ENCODE results near the gene SLC24A3. TPM values are rescaled to one million over a fixed set of nuclear protein-coding genes. Genes with fewer than 3 reads are reported as not detected.

SLC24A3 gene
- total and polyA plus RNA-seq, 5 experiments from 2014 or later = not detected

- Mint-ChIP-seq H3K9me3 (peaks cover 0 to 18% (median 2%) of the 10 kb centered on the region in 9 donors), H3K36me3 (peaks cover 0 to 4% (median 2%) of the 10 kb centered on the region in 3 donors), H3K4me1 (peaks cover 5 to 23% (median 17%) of the 10 kb centered on the region in 4 donors), H3K4me3 (no peak overlapping the region), H3K27ac (peak overlapping the region in 1 of 10 donors; percentile 71), H3K27me3 (no peaks in the 10 kb centered on the region)
- ATAC-seq (no peak), DNase-seq (no peak)
- POLR2A ChIA-PET = no interaction called here
These were observed 326.1 kb downstream of the SLC24A3 start for GRCh38 chr20:19538556-19538955.

GRCh38 chr20:19539191-19539590, 326.7 kb downstream of the SLC24A3 start:
- Mint-ChIP-seq H3K9me3 (peaks cover 0 to 17% (median 2%) of the 10 kb centered on the region in 9 donors), H3K27me3 (no peaks in the 10 kb centered on the region), H3K27ac (no peak overlapping the region), H3K4me1 (peaks cover 5 to 23% (median 17%) of the 10 kb centered on the region in 4 donors), H3K36me3 (peaks cover 0 to 4% (median 2%) of the 10 kb centered on the region in 3 donors), H3K4me3 (no peak overlapping the region)
- ATAC-seq (no peak), DNase-seq (no peak)
- POLR2A ChIA-PET = no interaction called here

- POLR2A ChIA-PET = no interaction called here
- peaks cover 0 to 9% (median 2%) of the 10 kb centered on the region in 9 donors for H3K9me3 Mint-ChIP-seq
- DNase-seq (peak in 2 of 10 donors; percentile 18 to 25), ATAC-seq (peak; percentile 44 to 81)
- H3K36me3 Mint-ChIP-seq = no peaks in the 10 kb centered on the region
- H3K27me3 Mint-ChIP-seq = no peaks in the 10 kb centered on the region
- peak overlapping the region in 2 of 10 donors; percentile 5 to 16 for H3K4me3 Mint-ChIP-seq
- H3K27ac Mint-ChIP-seq = peak overlapping the region in 3 of 10 donors; percentile 28 to 45 (median 38)
- H3K4me1 Mint-ChIP-seq = peaks cover 5 to 23% (median 17%) of the 10 kb centered on the region in 4 donors
These were observed 327.9 kb downstream of the SLC24A3 start for GRCh38 chr20:19540392-19540791.

GRCh38 chr20:19543101-19543500, 330.7 kb downstream of the SLC24A3 start:
- Mint-ChIP-seq H3K4me1 (peaks cover 5 to 23% (median 17%) of the 10 kb centered on the region in 4 donors), H3K27ac (peak overlapping the region in 8 of 10 donors; percentile 36 to 85 (median 69)), H3K4me3 (peak overlapping the region in 5 of 10 donors; percentile 1 to 41 (median 31)), H3K9me3 (no peaks in the 10 kb centered on the region), H3K36me3 (no peaks in the 10 kb centered on the region), H3K27me3 (no peaks in the 10 kb centered on the region)
- ATAC-seq = peak; percentile 50 to 67
- POLR2A ChIA-PET = no interaction called here
- peak in 2 of 10 donors; percentile 14 to 27 for DNase-seq

- H3K4me3 Mint-ChIP-seq = no peak overlapping the region
- H3K36me3 Mint-ChIP-seq = no peaks in the 10 kb centered on the region
- POLR2A ChIA-PET = no interaction called here
- peaks cover 5 to 23% (median 17%) of the 10 kb centered on the region in 4 donors for H3K4me1 Mint-ChIP-seq
- no peak for DNase-seq
- H3K27me3 Mint-ChIP-seq = no peaks in the 10 kb centered on the region
- no peaks in the 10 kb centered on the region for H3K9me3 Mint-ChIP-seq
- H3K27ac Mint-ChIP-seq = no peak overlapping the region
- ATAC-seq = no peak
These were observed 332.2 kb downstream of the SLC24A3 start for GRCh38 chr20:19544684-19545083.

GRCh38 chr20:19546648-19547047, 334.2 kb downstream of the SLC24A3 start:
- Mint-ChIP-seq H3K9me3 (no peaks in the 10 kb centered on the region), H3K4me3 (no peak overlapping the region), H3K36me3 (no peaks in the 10 kb centered on the region), H3K4me1 (peaks cover 3 to 15% (median 14%) of the 10 kb centered on the region in 4 donors), H3K27me3 (no peaks in the 10 kb centered on the region), H3K27ac (no peak overlapping the region)
- DNase-seq (no peak), ATAC-seq (no peak)
- POLR2A ChIA-PET = no interaction called here

GRCh38 chr20:19547547-19547946, 335.1 kb downstream of the SLC24A3 start:
- peaks cover 2 to 11% (median 6%) of the 10 kb centered on the region in 4 donors for H3K4me1 Mint-ChIP-seq
- no peak overlapping the region for H3K27ac Mint-ChIP-seq
- DNase-seq (no peak), ATAC-seq (no peak)
- no peaks in the 10 kb centered on the region for H3K9me3 Mint-ChIP-seq
- no peak overlapping the region for H3K4me3 Mint-ChIP-seq
- H3K27me3 Mint-ChIP-seq = no peaks in the 10 kb centered on the region
- POLR2A ChIA-PET = no interaction called here
- no peaks in the 10 kb centered on the region for H3K36me3 Mint-ChIP-seq

GRCh38 chr20:19549896-19550295, 337.5 kb downstream of the SLC24A3 start:
- POLR2A ChIA-PET = no interaction called here
- Mint-ChIP-seq H3K27me3 (no peaks in the 10 kb centered on the region), H3K4me1 (peaks cover 0 to 5% (median 0%) of the 10 kb centered on the region in 4 donors), H3K9me3 (no peaks in the 10 kb centered on the region), H3K27ac (no peak overlapping the region), H3K4me3 (no peak overlapping the region), H3K36me3 (no peaks in the 10 kb centered on the region)
- ATAC-seq (no peak), DNase-seq (no peak)

GRCh38 chr20:19552221-19553180, 340.1 kb downstream of the SLC24A3 start:
- no peak overlapping the region for H3K27ac Mint-ChIP-seq
- peaks cover 0 to 5% (median 0%) of the 10 kb centered on the region in 4 donors for H3K4me1 Mint-ChIP-seq
- no peaks in the 10 kb centered on the region for H3K9me3 Mint-ChIP-seq
- H3K27me3 Mint-ChIP-seq = no peaks in the 10 kb centered on the region
- ATAC-seq = no peak
- no peak for DNase-seq
- H3K4me3 Mint-ChIP-seq = no peak overlapping the region
- no peaks in the 10 kb centered on the region for H3K36me3 Mint-ChIP-seq
- POLR2A ChIA-PET = no interaction called here

- H3K4me3 Mint-ChIP-seq = no peak overlapping the region
- H3K27me3 Mint-ChIP-seq = no peaks in the 10 kb centered on the region
- ATAC-seq = no peak
- H3K4me1 Mint-ChIP-seq = peaks cover 0 to 5% (median 0%) of the 10 kb centered on the region in 4 donors
- H3K36me3 Mint-ChIP-seq = no peaks in the 10 kb centered on the region
- POLR2A ChIA-PET = no interaction called here
- peak overlapping the region in 5 of 10 donors; percentile 6 to 69 (median 53) for H3K27ac Mint-ChIP-seq
- H3K9me3 Mint-ChIP-seq = no peaks in the 10 kb centered on the region
- DNase-seq = no peak
These were observed 342.2 kb downstream of the SLC24A3 start for GRCh38 chr20:19554666-19555065.

GRCh38 chr20:19555726-19556125, 343.3 kb downstream of the SLC24A3 start:
- DNase-seq (no peak), ATAC-seq (no peak)
- POLR2A ChIA-PET = no interaction called here
- Mint-ChIP-seq H3K27ac (no peak overlapping the region), H3K4me1 (peaks cover 0 to 5% (median 0%) of the 10 kb centered on the region in 4 donors), H3K36me3 (no peaks in the 10 kb centered on the region), H3K27me3 (no peaks in the 10 kb centered on the region), H3K9me3 (no peaks in the 10 kb centered on the region), H3K4me3 (no peak overlapping the region)

- Mint-ChIP-seq H3K9me3 (no peaks in the 10 kb centered on the region), H3K4me3 (no peak overlapping the region), H3K27me3 (no peaks in the 10 kb centered on the region), H3K27ac (peak overlapping the region in 1 of 10 donors; percentile 41), H3K4me1 (peaks cover 0 to 5% (median 0%) of the 10 kb centered on the region in 4 donors), H3K36me3 (no peaks in the 10 kb centered on the region)
- no peak for ATAC-seq
- DNase-seq = no peak
- POLR2A ChIA-PET = no interaction called here
These were observed 344.8 kb downstream of the SLC24A3 start for GRCh38 chr20:19557291-19557690.

GRCh38 chr20:19560881-19561480, 348.5 kb downstream of the SLC24A3 start:
- ATAC-seq = no peak
- no peak overlapping the region for H3K4me3 Mint-ChIP-seq
- H3K36me3 Mint-ChIP-seq = no peaks in the 10 kb centered on the region
- H3K9me3 Mint-ChIP-seq = no peaks in the 10 kb centered on the region
- no peak overlapping the region for H3K27ac Mint-ChIP-seq
- no peak for DNase-seq
- POLR2A ChIA-PET = no interaction called here
- peaks cover 0 to 4% (median 0%) of the 10 kb centered on the region in 5 donors for H3K27me3 Mint-ChIP-seq
- no peaks in the 10 kb centered on the region for H3K4me1 Mint-ChIP-seq
